ENCODE measurements around the gene TULP3.

TULP3 gene

GRCh38 chr12:2970744-2971143, 80.1 kb downstream of the TULP3 start:
- no peak for DNase-seq (ENCODE audit: low spot score)

- no peak for DNase-seq (ENCODE audit: low spot score)
These were observed 82.9 kb downstream of the TULP3 start for GRCh38 chr12:2973566-2973965.

GRCh38 chr12:2974560-2974971, 83.9 kb downstream of the TULP3 start:
- peak; percentile 51 for DNase-seq (ENCODE audit: low spot score)

GRCh38 chr12:2976581-2976996, 85.9 kb downstream of the TULP3 start:
- peak; percentile 54 for DNase-seq (ENCODE audit: low spot score)

GRCh38 chr12:2977776-2978175, 87.1 kb downstream of the TULP3 start:
- DNase-seq (ENCODE audit: low spot score), result no peak

GRCh38 chr12:2979806-2980205, 89.1 kb downstream of the TULP3 start:
- no peak for DNase-seq (ENCODE audit: low spot score)

GRCh38 chr12:2980630-2981029, 89.9 kb downstream of the TULP3 start:
- DNase-seq (ENCODE audit: low spot score), result no peak

GRCh38 chr12:2982361-2982760, 91.7 kb downstream of the TULP3 start:
- DNase-seq (ENCODE audit: low spot score), result no peak

- no peak for DNase-seq (ENCODE audit: low spot score)
These were observed 93.6 kb downstream of the TULP3 start for GRCh38 chr12:2984249-2984648.

GRCh38 chr12:2984698-2985097, 94.0 kb downstream of the TULP3 start:
- DNase-seq (ENCODE audit: low spot score), result no peak

GRCh38 chr12:2986876-2987275, 96.2 kb downstream of the TULP3 start:
- DNase-seq (ENCODE audit: low spot score), result no peak

GRCh38 chr12:2988494-2988893, 97.8 kb downstream of the TULP3 start:
- no peak for DNase-seq (ENCODE audit: low spot score)

Measured in iPS-NIHi11 (cell line).